HepG2 (cell line): ENCODE data around the gene TJP3. TPM values are rescaled to one million over a fixed set of nuclear protein-coding genes. Genes with fewer than 3 reads are reported as not detected.

Source experiments
- HINFP ChIP-seq: sonication (generic); formaldehyde crosslinking; IDR thresholded peaks from 2 replicates; pipeline ENCODE4 v1.4.0; 2020; ENCODE audit warnings: low read depth, mild to moderate bottlenecking, missing genetic modification reagents
- ISX ChIP-seq: sonication (generic); formaldehyde crosslinking; conservative IDR thresholded peaks from 2 replicates; pipeline ENCODE4 v1.5.0; 2020; ENCODE audit warnings: missing genetic modification reagents
- MEIS1 ChIP-seq: sonication (generic); formaldehyde crosslinking; IDR thresholded peaks from 2 replicates; pipeline ENCODE4 v1.9.0; 2021; ENCODE audit warnings: mild to moderate bottlenecking, missing genetic modification reagents, moderate library complexity, borderline replicate concordance
- MNT ChIP-seq: fragments of 450-650 bp; IDR thresholded peaks from 2 replicates; pipeline ENCODE4 v1.6.1; 2016
- NCOA2 ChIP-seq: sonication (generic); formaldehyde crosslinking; IDR thresholded peaks from 2 replicates; pipeline ENCODE4 v1.8.0; 2022; ENCODE audit warnings: inconsistent platforms
- NFIB ChIP-seq: sonication (generic); formaldehyde crosslinking; IDR thresholded peaks from 2 replicates; pipeline ENCODE4 v1.9.0; 2021; ENCODE audit warnings: missing genetic modification reagents, mild to moderate bottlenecking, borderline replicate concordance
- NPAS2 ChIP-seq: sonication (generic); formaldehyde crosslinking; IDR thresholded peaks from 2 replicates; pipeline ENCODE4 v1.8.0; 2022; ENCODE audit warnings: mild to moderate bottlenecking, missing genetic modification reagents, borderline replicate concordance
- PHB2 ChIP-seq: fragments of 450-650 bp; IDR thresholded peaks from 2 replicates; pipeline ENCODE4 v1.6.1; 2018; ENCODE audit not compliant: partially characterized antibody
- SAFB2 ChIP-seq: sonication (generic); formaldehyde crosslinking; IDR thresholded peaks from 2 replicates; pipeline ENCODE4 v1.5.1; 2020; ENCODE audit warnings: missing genetic modification reagents, low read depth, mild to moderate bottlenecking, borderline replicate concordance
- SETDB1 ChIP-seq: sonication (generic); formaldehyde crosslinking; IDR thresholded peaks from 2 replicates; pipeline ENCODE4 v1.5.1; 2020; ENCODE audit warnings: missing genetic modification reagents, mild to moderate bottlenecking, borderline replicate concordance
- SP140L ChIP-seq: sonication (generic); formaldehyde crosslinking; IDR thresholded peaks from 2 replicates; pipeline ENCODE4 v1.4.0; 2020; ENCODE audit warnings: missing genetic modification reagents, borderline replicate concordance
- SPEN ChIP-seq: sonication (generic); formaldehyde crosslinking; IDR thresholded peaks from 2 replicates; pipeline ENCODE4 v1.5.1; 2020; ENCODE audit warnings: low read depth, mild to moderate bottlenecking, missing genetic modification reagents
- ZMYM4 ChIP-seq: sonication (generic); formaldehyde crosslinking; IDR thresholded peaks from 2 replicates; pipeline ENCODE4 v1.8.1; 2023; ENCODE audit warnings: mild to moderate bottlenecking, missing genetic modification reagents
- ZNF180 ChIP-seq: sonication (generic); formaldehyde crosslinking; IDR thresholded peaks from 2 replicates; pipeline ENCODE4 v1.4.0; 2020; ENCODE audit warnings: low read depth, missing genetic modification reagents, borderline replicate concordance
- ZNF224 ChIP-seq: sonication (generic); formaldehyde crosslinking; IDR thresholded peaks from 2 replicates; pipeline ENCODE4 v1.5.0; 2020; ENCODE audit warnings: mild to moderate bottlenecking, missing genetic modification reagents
- ZNF414 ChIP-seq: sonication (generic); formaldehyde crosslinking; IDR thresholded peaks from 2 replicates; pipeline ENCODE4 v1.5.0; 2020; ENCODE audit warnings: missing genetic modification reagents
- ZNF546 ChIP-seq: sonication (generic); formaldehyde crosslinking; conservative IDR thresholded peaks from 2 replicates; pipeline ENCODE4 v1.8.1; 2023; ENCODE audit warnings: mild to moderate bottlenecking, missing genetic modification reagents
- ZNF558 ChIP-seq: sonication (generic); formaldehyde crosslinking; IDR thresholded peaks from 2 replicates; pipeline ENCODE4 v1.9.0; 2022; ENCODE audit warnings: mild to moderate bottlenecking, missing genetic modification reagents, borderline replicate concordance
- polyA plus RNA-seq, 8 experiments: library from polyadenylated mRNA; depleted of rRNA in 3 of 8; stranded (reverse) in 7 of 8; unstranded in 1 of 8; fragments of >200 nt; fragmentation: Illumina TruSeq in 4 of 8; extraction: Trizol in 4 of 8; gene quantifications; 2 replicates each; pipeline versions ENCODE4 v1.2.1 to v1.2.3, GENCODE V29; 2011 to 2016; ENCODE audit warnings: low read depth in 4 of 8, missing spikeins in 1 of 8, mixed read lengths in 1 of 8; ENCODE audit not compliant: insufficient read depth in 1 of 8
- total RNA-seq, 5 experiments: library from RNA; depleted of rRNA; stranded (reverse); fragments of >200 nt; fragmentation: Illumina TruSeq; extraction: Trizol; gene quantifications; 2 replicates each; pipeline ENCODE4 v1.2.3, GENCODE V29; 2016; ENCODE audit warnings: low read depth in 1 of 5
- TF ChIP-seq, protein P1 (sequence below): sonication (generic); formaldehyde crosslinking; IDR thresholded peaks from 2 replicates; pipeline ENCODE4 v1.8.0; 2022; ENCODE audit warnings: mild to moderate bottlenecking, missing genetic modification reagents, borderline replicate concordance
- TF ChIP-seq, protein P2 (sequence below): sonication (generic); formaldehyde crosslinking; conservative IDR thresholded peaks from 2 replicates; pipeline ENCODE4 v1.4.0; 2020; ENCODE audit warnings: missing genetic modification reagents
- TF ChIP-seq, protein P3 (sequence below): sonication (generic); formaldehyde crosslinking; IDR thresholded peaks from 2 replicates; pipeline ENCODE4 v1.5.1; 2020; ENCODE audit warnings: missing genetic modification reagents, mild to moderate bottlenecking, borderline replicate concordance

Gene TJP3
- total and polyA plus RNA-seq, 2 of the 13 experiments (the other 11 are each of a cell fraction or from before 2014, with no cell fraction given), result 2.3 to 21.5 TPM

GRCh38 chr19:3700242-3701032 is 7.7 kb upstream of the TJP3 start, which contains the start of gene PIP5K1C (continued):
- TF ChIP-seq SETDB1 (CRISPR knock-in tag), result no peak
- no peak for TF ChIP-seq NCOA2 (CRISPR knock-in tag)
- TF ChIP-seq NPAS2, result no peak
- no peak for TF ChIP-seq HINFP (CRISPR knock-in tag)
- TF ChIP-seq SAFB2 (CRISPR knock-in tag), result no peak
- TF ChIP-seq ZMYM4 (CRISPR knock-in tag), result no peak
- no peak for TF ChIP-seq SP140L (CRISPR knock-in tag)
- TF ChIP-seq, protein P1, sequence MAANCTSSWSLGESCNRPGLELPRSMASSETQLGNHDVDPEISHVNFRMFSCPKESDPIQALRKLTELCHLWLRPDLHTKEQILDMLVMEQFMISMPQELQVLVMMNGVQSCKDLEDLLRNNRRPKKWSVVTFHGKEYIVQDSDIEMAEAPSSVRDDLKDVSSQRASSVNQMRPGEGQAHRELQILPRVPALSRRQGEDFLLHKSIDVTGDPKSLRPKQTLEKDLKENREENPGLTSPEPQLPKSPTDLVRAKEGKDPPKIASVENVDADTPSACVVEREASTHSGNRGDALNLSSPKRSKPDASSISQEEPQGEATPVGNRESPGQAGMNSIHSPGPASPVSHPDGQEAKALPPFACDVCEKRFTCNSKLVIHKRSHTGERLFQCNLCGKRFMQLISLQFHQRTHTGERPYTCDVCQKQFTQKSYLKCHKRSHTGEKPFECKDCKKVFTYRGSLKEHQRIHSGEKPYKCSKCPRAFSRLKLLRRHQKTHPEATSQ (CRISPR knock-in tag), result no peak
- no peak for TF ChIP-seq ZNF180
- peak; percentile 88 for TF ChIP-seq MNT
- no peak for TF ChIP-seq PHB2
- TF ChIP-seq, protein P2, sequence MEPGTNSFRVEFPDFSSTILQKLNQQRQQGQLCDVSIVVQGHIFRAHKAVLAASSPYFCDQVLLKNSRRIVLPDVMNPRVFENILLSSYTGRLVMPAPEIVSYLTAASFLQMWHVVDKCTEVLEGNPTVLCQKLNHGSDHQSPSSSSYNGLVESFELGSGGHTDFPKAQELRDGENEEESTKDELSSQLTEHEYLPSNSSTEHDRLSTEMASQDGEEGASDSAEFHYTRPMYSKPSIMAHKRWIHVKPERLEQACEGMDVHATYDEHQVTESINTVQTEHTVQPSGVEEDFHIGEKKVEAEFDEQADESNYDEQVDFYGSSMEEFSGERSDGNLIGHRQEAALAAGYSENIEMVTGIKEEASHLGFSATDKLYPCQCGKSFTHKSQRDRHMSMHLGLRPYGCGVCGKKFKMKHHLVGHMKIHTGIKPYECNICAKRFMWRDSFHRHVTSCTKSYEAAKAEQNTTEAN (CRISPR knock-in tag), result no peak
- no peak for TF ChIP-seq ZNF414 (CRISPR knock-in tag)
- peak; percentile 31; the same call in 1 of the 2 replicates for TF ChIP-seq MEIS1
- TF ChIP-seq NFIB (CRISPR knock-in tag), result no peak
- TF ChIP-seq, protein P3, sequence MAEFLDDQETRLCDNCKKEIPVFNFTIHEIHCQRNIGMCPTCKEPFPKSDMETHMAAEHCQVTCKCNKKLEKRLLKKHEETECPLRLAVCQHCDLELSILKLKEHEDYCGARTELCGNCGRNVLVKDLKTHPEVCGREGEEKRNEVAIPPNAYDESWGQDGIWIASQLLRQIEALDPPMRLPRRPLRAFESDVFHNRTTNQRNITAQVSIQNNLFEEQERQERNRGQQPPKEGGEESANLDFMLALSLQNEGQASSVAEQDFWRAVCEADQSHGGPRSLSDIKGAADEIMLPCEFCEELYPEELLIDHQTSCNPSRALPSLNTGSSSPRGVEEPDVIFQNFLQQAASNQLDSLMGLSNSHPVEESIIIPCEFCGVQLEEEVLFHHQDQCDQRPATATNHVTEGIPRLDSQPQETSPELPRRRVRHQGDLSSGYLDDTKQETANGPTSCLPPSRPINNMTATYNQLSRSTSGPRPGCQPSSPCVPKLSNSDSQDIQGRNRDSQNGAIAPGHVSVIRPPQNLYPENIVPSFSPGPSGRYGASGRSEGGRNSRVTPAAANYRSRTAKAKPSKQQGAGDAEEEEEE (CRISPR knock-in tag), result no peak
- TF ChIP-seq ZNF546 (CRISPR knock-in tag), result no peak
- TF ChIP-seq SPEN (CRISPR knock-in tag), result peak; percentile 61
- no peak for TF ChIP-seq ISX (CRISPR knock-in tag)
- no peak for TF ChIP-seq ZNF224 (CRISPR knock-in tag)
- no peak for TF ChIP-seq ZNF558 (CRISPR knock-in tag)
